IMR-90 (cell line): ENCODE results near the gene ZNF581. TPM values are rescaled to one million over a fixed set of nuclear protein-coding genes. Genes with fewer than 3 reads are reported as not detected.

ENCODE experiments used
- ATAC-seq: fragments of 200-7000 bp; cut with Tn5 transposase; 2 replicates; pipeline ENCODE4 v1.9.1; 2020; ENCODE audit warnings: low read depth, mild to moderate bottlenecking, moderate library complexity
- BruUV-seq: library from RNA; stranded (reverse); fragments of 400-500 nt; replicated peaks from 2 replicates; lab custom pipeline; 2021; lab: Mats Ljungman, UMichigan
- CTCF ChIA-PET: fragments of 300-600 bp; formaldehyde crosslinking; extraction: SDS; loops from one replicate; lab custom pipeline; 2021; ENCODE audit warnings: antibody characterized with exemption; lab: Yijun Ruan, JAX
- POLR2A ChIA-PET: fragments of 300-600 bp; sonication (Branson Sonifier 250); formaldehyde crosslinking; loops from one replicate; lab custom pipeline; 2022; ENCODE audit warnings: antibody characterized with exemption; ENCODE audit not compliant: unreplicated experiment; lab: Charles Lee
- DNase-seq: peaks from one replicate; pipeline ENCODE4 v3.0.0; 2013
- H2AFZ ChIP-seq: replicated peaks from 2 replicates; pipeline ENCODE3; 2013; ENCODE audit warnings: low read length, mild to moderate bottlenecking; ENCODE audit not compliant: poor library complexity
- H2AK5ac ChIP-seq: 2 replicates; pipeline ENCODE4 v1.6.1; 2013; ENCODE audit warnings: low read depth, low read length, inconsistent platforms
- H2AK9ac ChIP-seq: replicated peaks from 2 replicates; pipeline ENCODE3; 2013; ENCODE audit warnings: mild to moderate bottlenecking, low read depth, low read length, moderate library complexity; ENCODE audit not compliant: poor library complexity
- H2BK120ac ChIP-seq: 2 replicates; pipeline ENCODE4 v1.6.1; 2013; ENCODE audit warnings: low read depth, low read length, inconsistent platforms
- H2BK15ac ChIP-seq: 3 replicates; pipeline ENCODE4 v1.6.1; 2013; ENCODE audit warnings: low read depth, low read length, inconsistent platforms
- H2BK20ac ChIP-seq: 2 replicates; pipeline ENCODE4 v1.6.1; 2013; ENCODE audit warnings: low read depth, mild to moderate bottlenecking, inconsistent platforms, low read length, moderate library complexity
- H2BK5ac ChIP-seq: 2 replicates; pipeline ENCODE4 v1.6.1; 2013; ENCODE audit warnings: mild to moderate bottlenecking, low read depth, low read length, inconsistent platforms; ENCODE audit not compliant: poor library complexity, severe bottlenecking
- H3K14ac ChIP-seq: replicated peaks from 2 replicates; pipeline ENCODE4 v1.6.1; 2013; ENCODE audit warnings: low read depth, low read length, inconsistent platforms
- H3K18ac ChIP-seq: 2 replicates; pipeline ENCODE4 v1.6.1; 2013; ENCODE audit warnings: low read depth, low read length, control low read depth
- H3K23ac ChIP-seq: 2 replicates; pipeline ENCODE4 v1.6.1; 2013; ENCODE audit warnings: low read depth, low read length, inconsistent platforms
- H3K27ac ChIP-seq: 2 replicates; pipeline ENCODE4 v1.5.1; 2013; ENCODE audit warnings: mild to moderate bottlenecking, control low read depth, low read length; ENCODE audit not compliant: insufficient read depth
- H3K27me3 ChIP-seq: 2 replicates; pipeline ENCODE4 v1.6.1; 2013; ENCODE audit warnings: low read length; ENCODE audit not compliant: control insufficient read depth, insufficient read depth
- H3K36me3 ChIP-seq: 2 replicates; pipeline ENCODE4 v1.6.1; 2013; ENCODE audit warnings: low read length, mixed read lengths; ENCODE audit not compliant: control insufficient read depth, insufficient read depth
- H3K4ac ChIP-seq: 2 replicates; pipeline ENCODE4 v1.6.1; 2013; ENCODE audit warnings: low read depth, low read length, inconsistent platforms
- H3K4me1 ChIP-seq: 2 replicates; pipeline ENCODE4 v1.6.1; 2013; ENCODE audit warnings: low read length, mixed read lengths; ENCODE audit not compliant: control insufficient read depth, insufficient read depth
- H3K4me2 ChIP-seq: 2 replicates; pipeline ENCODE4 v1.6.1; 2013; ENCODE audit warnings: low read depth, mild to moderate bottlenecking, control low read depth, low read length, moderate library complexity
- H3K4me3 ChIP-seq: 2 replicates; pipeline ENCODE4 v1.5.1; 2013; ENCODE audit warnings: low read depth, mild to moderate bottlenecking, control low read depth, low read length, moderate library complexity; ENCODE audit not compliant: insufficient read depth
- H3K56ac ChIP-seq: 2 replicates; pipeline ENCODE4 v1.6.1; 2013; ENCODE audit warnings: low read length, inconsistent platforms; ENCODE audit not compliant: insufficient read depth; ENCODE audit errors: extremely low read depth
- H3K79me1 ChIP-seq, 2 experiments: 2 replicates each; pipeline ENCODE4 v1.6.1; 2013; ENCODE audit warnings: low read length in 2 of 2, inconsistent platforms in 1 of 2, low read depth in 1 of 2
- H3K9ac ChIP-seq: 2 replicates; pipeline ENCODE4 v1.6.1; 2013; ENCODE audit warnings: low read depth, low read length, control low read depth
- H3K9me1 ChIP-seq: 2 replicates; pipeline ENCODE4 v1.6.1; 2013; ENCODE audit warnings: low read length, inconsistent platforms; ENCODE audit not compliant: insufficient read depth
- H3K9me3 ChIP-seq: 2 replicates; pipeline ENCODE4 v1.6.1; 2013; ENCODE audit warnings: low read length; ENCODE audit not compliant: control insufficient read depth, insufficient read depth
- H4K20me1 ChIP-seq: 2 replicates; pipeline ENCODE4 v1.6.1; 2013; ENCODE audit warnings: low read length, inconsistent platforms; ENCODE audit not compliant: insufficient read depth
- H4K5ac ChIP-seq: 2 replicates; pipeline ENCODE4 v1.6.1; 2013; ENCODE audit warnings: mild to moderate bottlenecking, low read depth, low read length, control low read depth
- H4K8ac ChIP-seq, 2 experiments: 2 replicates each; pipeline ENCODE4 v1.6.1; 2013; ENCODE audit warnings: low read depth in 2 of 2, low read length in 2 of 2, control low read depth in 1 of 2, inconsistent platforms in 1 of 2
- H4K91ac ChIP-seq: 2 replicates; pipeline ENCODE4 v1.6.1; 2013; ENCODE audit warnings: low read depth, low read length, inconsistent platforms; ENCODE audit not compliant: insufficient read depth
- BHLHE40 ChIP-seq: fragments of 150-350 bp; IDR thresholded peaks from 2 replicates; pipeline ENCODE4 v1.6.1; 2016; ENCODE audit warnings: mild to moderate bottlenecking, low read depth, low read length
- CHD1 ChIP-seq: IDR thresholded peaks from 2 replicates; pipeline ENCODE4 v1.6.1; 2012; ENCODE audit warnings: low read depth, low read length, improper control_type of control experiment
- FOS ChIP-seq: fragments of 150-350 bp; IDR thresholded peaks from 2 replicates; pipeline ENCODE4 v1.6.1; 2016; ENCODE audit warnings: low read depth, low read length
- MAFK ChIP-seq: IDR thresholded peaks from 2 replicates; pipeline ENCODE4 v1.6.1; 2012; ENCODE audit warnings: low read depth, low read length, improper control_type of control experiment
- MXI1 ChIP-seq: IDR thresholded peaks from 2 replicates; pipeline ENCODE4 v1.6.1; 2012; ENCODE audit warnings: low read depth, mild to moderate bottlenecking, low read length, moderate library complexity, borderline replicate concordance
- NFE2L2 ChIP-seq: fragments of 150-350 bp; IDR thresholded peaks from 2 replicates; pipeline ENCODE4 v1.6.1; 2016; ENCODE audit warnings: low read depth, mild to moderate bottlenecking, low read length
- RAD21 ChIP-seq: IDR thresholded peaks from 2 replicates; pipeline ENCODE4 v1.6.1; 2012; ENCODE audit warnings: low read length, improper control_type of control experiment
- RFX5 ChIP-seq: IDR thresholded peaks from 2 replicates; pipeline ENCODE4 v1.8.0; 2012; ENCODE audit warnings: low read depth, mild to moderate bottlenecking, low read length, moderate library complexity
- SMC3 ChIP-seq: fragments of 150-350 bp; IDR thresholded peaks from 2 replicates; pipeline ENCODE4 v1.6.1; 2016; ENCODE audit warnings: low read depth, mild to moderate bottlenecking, antibody characterized with exemption, low read length, moderate library complexity
- WGBS, 2 experiments: methylation state at CpG; one replicate each; pipeline versions ENCODE4 v1.1.5 to v1.1.7; 2013; ENCODE audit warnings: missing lambda C conversion rate in 2 of 2; ENCODE audit not compliant: insufficient read length in 1 of 2; ENCODE audit errors: extremely low coverage in 2 of 2; 5-methylcytosine and 5-hydroxymethylcytosine counted together
- dilution Hi-C: fragments of 300-500 bp; cut with HindIII; formaldehyde crosslinking; loops from one replicate; pipeline ENCODE4 v1.14.3; 2018; ENCODE audit warnings: low sequenced_read_pairs; ENCODE audit not compliant: unreplicated experiment
- in situ Hi-C: fragments of 300-500 bp; cut with MboI; formaldehyde crosslinking; loops from 3 replicates; pipeline ENCODE4 v1.14.3; 2019; ENCODE audit warnings: low sequenced_read_pairs, inconsistent platforms, mixed read lengths
- intact Hi-C: fragments of 100-400 bp; cut with micrococcal nuclease; formaldehyde crosslinking; loops from 2 replicates; pipeline ENCODE4 v1.10.0; 2022
- polyA plus RNA-seq, 3 experiments: library from polyadenylated mRNA; depleted of rRNA; stranded (reverse); fragments of >200 nt; gene quantifications; 2 replicates each; pipeline ENCODE4 v1.2.3, GENCODE V29; 2012; ENCODE audit warnings: low replicate concordance in 1 of 3
- total RNA-seq: library from RNA; depleted of rRNA; stranded (reverse); fragments of >200 nt; gene quantifications from 2 replicates; pipeline ENCODE4 v1.2.3, GENCODE V29; 2012
- TF ChIP-seq, protein P1 (sequence below): fragments of 150-350 bp; IDR thresholded peaks from 2 replicates; pipeline ENCODE4 v1.6.1; 2016; ENCODE audit warnings: low read depth, mild to moderate bottlenecking, low read length, moderate library complexity, borderline replicate concordance

The ZNF581 gene
- total and polyA plus RNA-seq, 2 of the 4 experiments (the other 2 are of a cell fraction): 9.7 to 21.9 TPM

DNA sequence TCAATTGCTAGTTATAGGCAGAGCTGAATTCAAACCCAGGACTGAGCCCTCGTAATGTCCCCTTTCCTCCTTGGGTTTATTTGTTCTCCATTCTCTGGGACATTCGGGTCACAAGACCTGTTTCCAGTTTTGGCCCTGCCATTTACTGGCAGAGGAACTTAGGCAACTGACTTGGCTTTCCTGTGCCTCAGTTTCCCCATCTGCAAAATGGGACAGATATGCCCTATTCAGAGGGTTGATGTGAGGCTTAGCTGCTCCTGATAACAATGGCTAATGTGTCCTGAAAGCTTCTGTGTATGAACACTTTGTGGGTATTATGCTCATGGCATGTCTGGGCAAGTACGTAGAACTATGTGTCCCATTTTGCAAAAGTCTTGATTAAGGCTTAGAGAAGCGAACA is 42.4 kb upstream of the ZNF581 start:
- Histone ChIP-seq H3K79me1 (peaks cover 19 to 38% of the 10 kb centered on the region in 2 experiments), H3K27me3 (no peaks in the 10 kb centered on the region), H3K14ac (peak overlapping the region; percentile 77), H3K18ac (no peak overlapping the region), H3K9ac (peak overlapping the region; percentile 85; the same call in 1 of the 2 replicates), H4K8ac (peak overlapping the region; percentile 48 to 85), H2BK120ac (peak overlapping the region; percentile 28; the same call in 1 of the 2 replicates), H2AFZ (peak overlapping the region; percentile 86), H4K91ac (peak overlapping the region; percentile 86), H4K5ac (peak overlapping the region; percentile 16), H2BK15ac (peak overlapping the region; percentile 23; the same call in 1 of the 3 replicates), H2AK5ac (peak overlapping the region; percentile 97), H3K23ac (peak overlapping the region; percentile 69), H2AK9ac (peak overlapping the region; percentile 98), H3K4me3 (peak overlapping the region; percentile 56; the same call in 1 of the 2 replicates), H2BK20ac (peak overlapping the region; percentile 38; the same call in 1 of the 2 replicates), H3K9me1 (peaks cover 13% of the 10 kb centered on the region), H2BK5ac (peak overlapping the region; percentile 76), H3K4me1 (peaks cover 4% of the 10 kb centered on the region; the same call in 1 of the 2 replicates), H3K36me3 (peaks cover 7% of the 10 kb centered on the region), H3K56ac (peak overlapping the region; percentile 66; the same call in 1 of the 2 replicates), H3K27ac (peak overlapping the region; percentile 53; the same call in 1 of the 2 replicates), H4K20me1 (peaks cover 11% of the 10 kb centered on the region; the same call in 1 of the 2 replicates), H3K4ac (peak overlapping the region; percentile 67), H3K9me3 (no peaks in the 10 kb centered on the region), H3K4me2 (peak overlapping the region; percentile 89)
- TF ChIP-seq, protein P1, sequence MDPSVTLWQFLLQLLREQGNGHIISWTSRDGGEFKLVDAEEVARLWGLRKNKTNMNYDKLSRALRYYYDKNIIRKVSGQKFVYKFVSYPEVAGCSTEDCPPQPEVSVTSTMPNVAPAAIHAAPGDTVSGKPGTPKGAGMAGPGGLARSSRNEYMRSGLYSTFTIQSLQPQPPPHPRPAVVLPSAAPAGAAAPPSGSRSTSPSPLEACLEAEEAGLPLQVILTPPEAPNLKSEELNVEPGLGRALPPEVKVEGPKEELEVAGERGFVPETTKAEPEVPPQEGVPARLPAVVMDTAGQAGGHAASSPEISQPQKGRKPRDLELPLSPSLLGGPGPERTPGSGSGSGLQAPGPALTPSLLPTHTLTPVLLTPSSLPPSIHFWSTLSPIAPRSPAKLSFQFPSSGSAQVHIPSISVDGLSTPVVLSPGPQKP: no peak
- TF ChIP-seq BHLHE40: no peak
- TF ChIP-seq MAFK: no peak
- no peak for TF ChIP-seq RFX5
- no peak for TF ChIP-seq CHD1
- TF ChIP-seq RAD21: no peak
- TF ChIP-seq NFE2L2: no peak
- TF ChIP-seq MXI1: no peak
- TF ChIP-seq SMC3: no peak
- no peak for TF ChIP-seq FOS
- CTCF ChIA-PET: no interaction called here
- ATAC-seq (no peak), DNase-seq (no peak)
- 95% methylated on average over 4 of the region's 4 CpGs; no CpG with 5 or more reads in 1 of the 2 experiments for WGBS, 2 experiments
- POLR2A ChIA-PET: interaction anchor here (0.5 kb wide), 1 partner anchor 69 kb away, joined by 7 read pairs; no protein-coding TSS in a partner anchor
- BruUV-seq: no TSS peak
- dilution Hi-C loops: no loop called here
- intact Hi-C loops: no loop called here
- in situ Hi-C loops: no loop called here
